Suprapubic skin (tissue), 3 donors: Measurements from ENCODE around the gene MRPL27.

ENCODE experiments used
- CTCF ChIP-seq, 2 donors: fragments of 200-600 bp in 1 of 2; fragments of 450-650 bp in 1 of 2; sonication (generic) in 1 of 2; IDR thresholded peaks; one replicate each; pipeline ENCODE4 v1.5.1; 2016 to 2019; ENCODE audit warnings: antibody characterized with exemption in 2 of 2, mild to moderate bottlenecking in 1 of 2, moderate library complexity in 1 of 2
- POLR2AphosphoS5 ChIP-seq, 3 donors: sonication (generic); formaldehyde crosslinking; IDR thresholded peaks; one replicate each; pipeline ENCODE4 v1.6.1; 2017; ENCODE audit warnings: antibody characterized with exemption in 3 of 3

- TF ChIP-seq CTCF (IDR thresholded peaks at IDR 0.05) (no peak), POLR2AphosphoS5 (IDR thresholded peaks at IDR 0.05) (no peak)
These were observed 694 bp downstream of the MRPL27 start for GRCh38 chr17:50372222-50372757.
